Measurements from ENCODE around the gene MANBA. TPM values are rescaled to one million over a fixed set of nuclear protein-coding genes. Genes with fewer than 3 reads are reported as not detected.

The MANBA gene
- total RNA-seq, 2 experiments from 2014 or later, result 12.0 to 13.3 TPM

- no peaks in the 10 kb centered on the region for H3K9me3 Mint-ChIP-seq (ENCODE audit: low read depth)
- intact Hi-C loops (cut with DNase I, micrococcal nuclease), result no loop called here
- no peaks in the 10 kb centered on the region for H3K27me3 Mint-ChIP-seq
- no peaks in the 10 kb centered on the region for H3K4me1 Mint-ChIP-seq
- H3K36me3 Mint-ChIP-seq (ENCODE audit: low read depth), result peaks cover 3% of the 10 kb centered on the region
- H3K4me3 Mint-ChIP-seq, result no peak overlapping the region
- CTCF ChIA-PET, result interaction anchor here (0.7 to 1.2 kb wide), 2 partner anchors 111 to 339 kb away, joined by 3 read pairs; no protein-coding TSS in a partner anchor
- POLR2A ChIA-PET, result no interaction called here
- H3K27ac Mint-ChIP-seq, result no peak overlapping the region
- DNase-seq, result no peak
- no peak for ATAC-seq
Observed at GRCh38 chr4:102693262-102693850, 67.4 kb downstream of the MANBA start.

- ATAC-seq (no peak), DNase-seq (no peak)
- ChIA-PET POLR2A (no interaction called here), CTCF (no interaction called here)
- intact Hi-C loops (cut with DNase I, micrococcal nuclease), result no loop called here
- peaks cover 3% of the 10 kb centered on the region for H3K36me3 Mint-ChIP-seq (ENCODE audit: low read depth)
- H3K4me3 Mint-ChIP-seq, result no peak overlapping the region
- H3K4me1 Mint-ChIP-seq, result no peaks in the 10 kb centered on the region
- no peaks in the 10 kb centered on the region for H3K27me3 Mint-ChIP-seq
- H3K27ac Mint-ChIP-seq, result no peak overlapping the region
- H3K9me3 Mint-ChIP-seq (ENCODE audit: low read depth), result no peaks in the 10 kb centered on the region
Observed at GRCh38 chr4:102692474-102692873, 68.3 kb downstream of the MANBA start.

- Mint-ChIP-seq H3K9me3 (ENCODE audit: low read depth) (no peaks in the 10 kb centered on the region), H3K27me3 (no peaks in the 10 kb centered on the region), H3K27ac (no peak overlapping the region), H3K36me3 (ENCODE audit: low read depth) (peaks cover 3% of the 10 kb centered on the region), H3K4me1 (no peaks in the 10 kb centered on the region), H3K4me3 (no peak overlapping the region)
- no peak for DNase-seq
- peak; percentile 49 for ATAC-seq
- CTCF ChIA-PET, result no interaction called here
- intact Hi-C loops (cut with DNase I, micrococcal nuclease), result no loop called here
- POLR2A ChIA-PET, result no interaction called here
Observed at GRCh38 chr4:102687982-102688433, 72.8 kb downstream of the MANBA start.

GRCh38 chr4:102687373-102687981, 73.3 kb downstream of the MANBA start:
- intact Hi-C loops (cut with DNase I, micrococcal nuclease), result no loop called here
- ATAC-seq, result peak; percentile 73
- Mint-ChIP-seq H3K27me3 (no peaks in the 10 kb centered on the region), H3K4me1 (no peaks in the 10 kb centered on the region), H3K36me3 (ENCODE audit: low read depth) (peaks cover 3% of the 10 kb centered on the region), H3K27ac (no peak overlapping the region), H3K4me3 (no peak overlapping the region), H3K9me3 (ENCODE audit: low read depth) (no peaks in the 10 kb centered on the region)
- ChIA-PET POLR2A (interaction anchor here (0.7 kb wide), 1 partner anchor 454 kb away, joined by 4 read pairs; no protein-coding TSS in a partner anchor), CTCF (interaction anchor here (0.7 to 1.0 kb wide), 2 partner anchors 42 to 239 kb away, joined by 3 to 4 read pairs; no protein-coding TSS in a partner anchor)
- DNase-seq, result no peak

GRCh38 chr4:102685768-102686167, 75.0 kb downstream of the MANBA start:
- POLR2A ChIA-PET, result no interaction called here
- H3K4me3 Mint-ChIP-seq, result no peak overlapping the region
- DNase-seq, result no peak
- CTCF ChIA-PET, result no interaction called here
- H3K27me3 Mint-ChIP-seq, result no peaks in the 10 kb centered on the region
- H3K4me1 Mint-ChIP-seq, result no peaks in the 10 kb centered on the region
- peaks cover 7% of the 10 kb centered on the region for H3K36me3 Mint-ChIP-seq (ENCODE audit: low read depth)
- intact Hi-C loops (cut with DNase I, micrococcal nuclease), result no loop called here
- H3K9me3 Mint-ChIP-seq (ENCODE audit: low read depth), result no peaks in the 10 kb centered on the region
- ATAC-seq, result no peak
- no peak overlapping the region for H3K27ac Mint-ChIP-seq

- peaks cover 4% of the 10 kb centered on the region for H3K36me3 Mint-ChIP-seq (ENCODE audit: low read depth)
- H3K27ac Mint-ChIP-seq, result no peak overlapping the region
- no peak overlapping the region for H3K4me3 Mint-ChIP-seq
- ChIA-PET POLR2A (no interaction called here), CTCF (interaction anchor here (0.8 kb wide), 1 partner anchor 44 kb away, joined by 4 read pairs; no protein-coding TSS in a partner anchor)
- intact Hi-C loops (cut with DNase I, micrococcal nuclease), result no loop called here
- no peaks in the 10 kb centered on the region for H3K9me3 Mint-ChIP-seq (ENCODE audit: low read depth)
- ATAC-seq (no peak), DNase-seq (no peak)
- H3K4me1 Mint-ChIP-seq, result no peaks in the 10 kb centered on the region
- H3K27me3 Mint-ChIP-seq, result no peaks in the 10 kb centered on the region
Observed at GRCh38 chr4:102684610-102685052, 76.1 kb downstream of the MANBA start.

GRCh38 chr4:102683881-102684609, 76.7 kb downstream of the MANBA start:
- peaks cover 4% of the 10 kb centered on the region for H3K36me3 Mint-ChIP-seq (ENCODE audit: low read depth)
- ChIA-PET POLR2A (no interaction called here), CTCF (no interaction called here)
- DNase-seq (no peak), ATAC-seq (no peak)
- intact Hi-C loops (cut with DNase I, micrococcal nuclease), result no loop called here
- H3K4me1 Mint-ChIP-seq, result no peaks in the 10 kb centered on the region
- no peaks in the 10 kb centered on the region for H3K27me3 Mint-ChIP-seq
- H3K9me3 Mint-ChIP-seq (ENCODE audit: low read depth), result no peaks in the 10 kb centered on the region
- no peak overlapping the region for H3K27ac Mint-ChIP-seq
- no peak overlapping the region for H3K4me3 Mint-ChIP-seq

GRCh38 chr4:102678695-102679335, 82.0 kb downstream of the MANBA start:
- Mint-ChIP-seq H3K4me1 (peaks cover 9% of the 10 kb centered on the region), H3K4me3 (no peak overlapping the region), H3K9me3 (ENCODE audit: low read depth) (no peaks in the 10 kb centered on the region), H3K27ac (no peak overlapping the region), H3K27me3 (no peaks in the 10 kb centered on the region), H3K36me3 (ENCODE audit: low read depth) (peaks cover 4% of the 10 kb centered on the region)
- ATAC-seq (no peak), DNase-seq (no peak)
- ChIA-PET POLR2A (no interaction called here), CTCF (no interaction called here)
- intact Hi-C loops (cut with DNase I, micrococcal nuclease), result no loop called here

- CTCF ChIA-PET, result no interaction called here
- peaks cover 4% of the 10 kb centered on the region for H3K36me3 Mint-ChIP-seq (ENCODE audit: low read depth)
- H3K27ac Mint-ChIP-seq, result no peak overlapping the region
- ATAC-seq (no peak), DNase-seq (no peak)
- H3K4me3 Mint-ChIP-seq, result no peak overlapping the region
- no peaks in the 10 kb centered on the region for H3K9me3 Mint-ChIP-seq (ENCODE audit: low read depth)
- POLR2A ChIA-PET, result no interaction called here
- intact Hi-C loops (cut with DNase I, micrococcal nuclease), result no loop called here
- H3K4me1 Mint-ChIP-seq, result peaks cover 9% of the 10 kb centered on the region
- no peaks in the 10 kb centered on the region for H3K27me3 Mint-ChIP-seq
Observed at GRCh38 chr4:102678107-102678506, 82.7 kb downstream of the MANBA start.

GRCh38 chr4:102675141-102675540, 85.6 kb downstream of the MANBA start:
- intact Hi-C loops (cut with DNase I, micrococcal nuclease), result no loop called here
- peaks cover 9% of the 10 kb centered on the region for H3K4me1 Mint-ChIP-seq
- H3K36me3 Mint-ChIP-seq (ENCODE audit: low read depth), result peaks cover 8% of the 10 kb centered on the region

GRCh38 chr4:102667001-102667400, 93.8 kb downstream of the MANBA start:
- Mint-ChIP-seq H3K9me3 (ENCODE audit: low read depth) (no peaks in the 10 kb centered on the region), H3K4me3 (no peak overlapping the region)
- intact Hi-C loops (cut with DNase I, micrococcal nuclease), result no loop called here

More at GRCh38 chr4:102675141-102675540, 85.6 kb downstream of the MANBA start:
- no peaks in the 10 kb centered on the region for H3K9me3 Mint-ChIP-seq (ENCODE audit: low read depth)
- ChIA-PET POLR2A (no interaction called here), CTCF (no interaction called here)
- H3K27ac Mint-ChIP-seq, result no peak overlapping the region
- H3K27me3 Mint-ChIP-seq, result no peaks in the 10 kb centered on the region
- ATAC-seq (no peak), DNase-seq (no peak)
- no peak overlapping the region for H3K4me3 Mint-ChIP-seq

More at GRCh38 chr4:102667001-102667400, 93.8 kb downstream of the MANBA start:
- no peaks in the 10 kb centered on the region for H3K27me3 Mint-ChIP-seq
- no peak overlapping the region for H3K27ac Mint-ChIP-seq
- H3K4me1 Mint-ChIP-seq, result no peaks in the 10 kb centered on the region
- peaks cover 22% of the 10 kb centered on the region for H3K36me3 Mint-ChIP-seq (ENCODE audit: low read depth)
- ChIA-PET POLR2A (interaction anchor here (0.6 kb wide), 2 partner anchors 18 to 135 kb away, joined by 3 to 4 read pairs; no protein-coding TSS in a partner anchor), CTCF (no interaction called here)
- DNase-seq, result no peak
- no peak for ATAC-seq
